ENCODE results near the gene GDPD5.

DNA sequence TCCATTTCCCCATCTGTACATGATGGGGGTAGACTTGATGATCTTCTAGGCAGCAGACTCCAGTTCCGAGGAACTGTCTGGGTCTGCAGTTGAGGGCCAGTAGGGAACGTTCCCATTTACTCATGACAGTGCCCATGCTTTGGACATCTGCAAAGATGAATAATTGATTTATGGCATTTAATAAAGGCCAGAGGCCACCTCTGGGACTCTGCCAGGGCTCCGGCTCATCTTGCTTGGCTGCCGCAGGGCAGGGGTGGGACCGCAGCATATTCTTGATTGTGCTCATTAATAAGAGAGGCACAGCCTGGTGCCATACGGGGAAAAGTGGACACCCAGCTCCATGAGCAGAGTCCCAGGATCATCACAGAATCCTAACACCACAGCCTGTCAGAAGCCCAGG lies 64.6 kb downstream of the GDPD5 start:
- TF ChIP-seq, protein P1, sequence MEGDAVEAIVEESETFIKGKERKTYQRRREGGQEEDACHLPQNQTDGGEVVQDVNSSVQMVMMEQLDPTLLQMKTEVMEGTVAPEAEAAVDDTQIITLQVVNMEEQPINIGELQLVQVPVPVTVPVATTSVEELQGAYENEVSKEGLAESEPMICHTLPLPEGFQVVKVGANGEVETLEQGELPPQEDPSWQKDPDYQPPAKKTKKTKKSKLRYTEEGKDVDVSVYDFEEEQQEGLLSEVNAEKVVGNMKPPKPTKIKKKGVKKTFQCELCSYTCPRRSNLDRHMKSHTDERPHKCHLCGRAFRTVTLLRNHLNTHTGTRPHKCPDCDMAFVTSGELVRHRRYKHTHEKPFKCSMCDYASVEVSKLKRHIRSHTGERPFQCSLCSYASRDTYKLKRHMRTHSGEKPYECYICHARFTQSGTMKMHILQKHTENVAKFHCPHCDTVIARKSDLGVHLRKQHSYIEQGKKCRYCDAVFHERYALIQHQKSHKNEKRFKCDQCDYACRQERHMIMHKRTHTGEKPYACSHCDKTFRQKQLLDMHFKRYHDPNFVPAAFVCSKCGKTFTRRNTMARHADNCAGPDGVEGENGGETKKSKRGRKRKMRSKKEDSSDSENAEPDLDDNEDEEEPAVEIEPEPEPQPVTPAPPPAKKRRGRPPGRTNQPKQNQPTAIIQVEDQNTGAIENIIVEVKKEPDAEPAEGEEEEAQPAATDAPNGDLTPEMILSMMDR (IDR thresholded peaks at IDR 0.05) = no peak
- no peak for TF ChIP-seq POLR2A (IDR thresholded peaks at IDR 0.05)

Measured in stomach (tissue), 4 donors.